GM12878 (cell line): Measurements from ENCODE around the gene SLC6A11.

Experiments
- CBX5 ChIP-seq: sonication (generic); IDR thresholded peaks from 2 replicates; pipeline ENCODE4 v1.6.1; 2016; ENCODE audit warnings: low read depth, moderate library complexity, mild to moderate bottlenecking, inconsistent platforms
- EGR1 ChIP-seq, 2 experiments: IDR thresholded peaks; 1 replicate in 1 of 2; 2 replicates in 1 of 2; pipeline ENCODE4 v1.6.1; 2011 to 2012; ENCODE audit warnings: low read depth in 2 of 2, low read length in 2 of 2, borderline replicate concordance in 1 of 2, mild to moderate bottlenecking in 1 of 2, moderate library complexity in 1 of 2
- FOXM1 ChIP-seq: IDR thresholded peaks from 2 replicates; pipeline ENCODE4 v1.6.1; 2012; ENCODE audit warnings: low read depth, mild to moderate bottlenecking, inconsistent platforms, low read length, moderate library complexity
- SP1 ChIP-seq: IDR thresholded peaks from one replicate; pipeline ENCODE4 v1.6.1; 2011; ENCODE audit warnings: low read depth, low read length
- SREBF2 ChIP-seq: IDR thresholded peaks from 2 replicates; pipeline ENCODE4 v1.6.1; 2012; ENCODE audit warnings: mild to moderate bottlenecking, low read length
- SUZ12 ChIP-seq: fragments of 200-600 bp; sonication (generic); IDR thresholded peaks from one replicate; pipeline ENCODE4 v1.6.1; 2018; ENCODE audit warnings: antibody characterized with exemption, mild to moderate bottlenecking; ENCODE audit not compliant: unreplicated experiment
- TCF12 ChIP-seq: IDR thresholded peaks from 2 replicates; pipeline ENCODE4 v1.6.1; 2011; ENCODE audit warnings: low read depth, mild to moderate bottlenecking, low read length
- TF ChIP-seq, protein P1 (sequence below): fragments of 450-650 bp; IDR thresholded peaks from 2 replicates; pipeline ENCODE4 v1.6.1; 2017; ENCODE audit warnings: mild to moderate bottlenecking, moderate library complexity
- TF ChIP-seq, protein P2 (sequence below): IDR thresholded peaks from 2 replicates; pipeline ENCODE4 v1.6.1; 2011; ENCODE audit warnings: low read depth, low read length, improper control_type of control experiment, borderline replicate concordance
- TF ChIP-seq, protein P3 (sequence below): IDR thresholded peaks from 2 replicates; pipeline ENCODE4 v1.6.1; 2012; ENCODE audit warnings: low read depth, low read length, improper control_type of control experiment
- TF ChIP-seq, protein P4 (sequence below), 3 experiments: IDR thresholded peaks in 2 of 3; conservative IDR thresholded peaks in 1 of 3; 2 replicates each; pipeline ENCODE4 v1.5.1; 2011; ENCODE audit warnings: low read depth in 3 of 3, low read length in 3 of 3, mild to moderate bottlenecking in 3 of 3, control low read depth in 2 of 3, moderate library complexity in 2 of 3, inconsistent platforms in 1 of 3, mixed read lengths in 1 of 3; ENCODE audit not compliant: control insufficient read depth in 2 of 3, insufficient read depth in 1 of 3; ENCODE audit errors: extremely low read depth in 1 of 3

DNA sequence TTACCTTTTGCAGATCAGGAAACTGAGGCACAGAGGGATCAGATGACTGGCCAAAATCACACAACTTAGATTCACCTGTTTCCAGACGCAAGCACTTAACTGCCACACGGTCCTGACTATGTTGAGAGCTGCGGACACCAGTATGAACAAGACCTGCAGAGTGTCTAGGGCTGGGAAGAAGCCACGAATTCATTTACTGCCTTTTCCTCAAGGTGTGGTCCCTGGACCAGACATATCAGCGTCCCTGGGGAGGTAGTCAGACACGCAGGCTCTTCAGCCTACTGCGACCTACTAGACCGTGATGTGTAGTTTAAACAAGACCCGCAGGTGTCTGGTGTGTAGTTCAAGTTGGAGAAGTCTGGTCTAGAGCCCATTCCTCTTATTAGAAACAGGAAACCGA lies 541 bp upstream of the SLC6A11 start:
- TF ChIP-seq SREBF2 (no peak), SUZ12 (no peak), CBX5 (no peak), SP1 (no peak), EGR1 (IDR thresholded peaks at IDR 0.05; ENCODE audit: borderline replicate concordance in 1 of 2, low read depth in 2 of 2, low read length in 2 of 2) (no peak), FOXM1 (no peak), TCF12 (no peak)
- TF ChIP-seq, protein P1, sequence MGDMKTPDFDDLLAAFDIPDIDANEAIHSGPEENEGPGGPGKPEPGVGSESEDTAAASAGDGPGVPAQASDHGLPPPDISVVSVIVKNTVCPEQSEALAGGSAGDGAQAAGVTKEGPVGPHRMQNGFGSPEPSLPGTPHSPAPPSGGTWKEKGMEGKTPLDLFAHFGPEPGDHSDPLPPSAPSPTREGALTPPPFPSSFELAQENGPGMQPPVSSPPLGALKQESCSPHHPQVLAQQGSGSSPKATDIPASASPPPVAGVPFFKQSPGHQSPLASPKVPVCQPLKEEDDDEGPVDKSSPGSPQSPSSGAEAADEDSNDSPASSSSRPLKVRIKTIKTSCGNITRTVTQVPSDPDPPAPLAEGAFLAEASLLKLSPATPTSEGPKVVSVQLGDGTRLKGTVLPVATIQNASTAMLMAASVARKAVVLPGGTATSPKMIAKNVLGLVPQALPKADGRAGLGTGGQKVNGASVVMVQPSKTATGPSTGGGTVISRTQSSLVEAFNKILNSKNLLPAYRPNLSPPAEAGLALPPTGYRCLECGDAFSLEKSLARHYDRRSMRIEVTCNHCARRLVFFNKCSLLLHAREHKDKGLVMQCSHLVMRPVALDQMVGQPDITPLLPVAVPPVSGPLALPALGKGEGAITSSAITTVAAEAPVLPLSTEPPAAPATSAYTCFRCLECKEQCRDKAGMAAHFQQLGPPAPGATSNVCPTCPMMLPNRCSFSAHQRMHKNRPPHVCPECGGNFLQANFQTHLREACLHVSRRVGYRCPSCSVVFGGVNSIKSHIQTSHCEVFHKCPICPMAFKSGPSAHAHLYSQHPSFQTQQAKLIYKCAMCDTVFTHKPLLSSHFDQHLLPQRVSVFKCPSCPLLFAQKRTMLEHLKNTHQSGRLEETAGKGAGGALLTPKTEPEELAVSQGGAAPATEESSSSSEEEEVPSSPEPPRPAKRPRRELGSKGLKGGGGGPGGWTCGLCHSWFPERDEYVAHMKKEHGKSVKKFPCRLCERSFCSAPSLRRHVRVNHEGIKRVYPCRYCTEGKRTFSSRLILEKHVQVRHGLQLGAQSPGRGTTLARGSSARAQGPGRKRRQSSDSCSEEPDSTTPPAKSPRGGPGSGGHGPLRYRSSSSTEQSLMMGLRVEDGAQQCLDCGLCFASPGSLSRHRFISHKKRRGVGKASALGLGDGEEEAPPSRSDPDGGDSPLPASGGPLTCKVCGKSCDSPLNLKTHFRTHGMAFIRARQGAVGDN: no peak
- TF ChIP-seq, protein P2, sequence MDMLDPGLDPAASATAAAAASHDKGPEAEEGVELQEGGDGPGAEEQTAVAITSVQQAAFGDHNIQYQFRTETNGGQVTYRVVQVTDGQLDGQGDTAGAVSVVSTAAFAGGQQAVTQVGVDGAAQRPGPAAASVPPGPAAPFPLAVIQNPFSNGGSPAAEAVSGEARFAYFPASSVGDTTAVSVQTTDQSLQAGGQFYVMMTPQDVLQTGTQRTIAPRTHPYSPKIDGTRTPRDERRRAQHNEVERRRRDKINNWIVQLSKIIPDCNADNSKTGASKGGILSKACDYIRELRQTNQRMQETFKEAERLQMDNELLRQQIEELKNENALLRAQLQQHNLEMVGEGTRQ: no peak
- TF ChIP-seq, protein P3, sequence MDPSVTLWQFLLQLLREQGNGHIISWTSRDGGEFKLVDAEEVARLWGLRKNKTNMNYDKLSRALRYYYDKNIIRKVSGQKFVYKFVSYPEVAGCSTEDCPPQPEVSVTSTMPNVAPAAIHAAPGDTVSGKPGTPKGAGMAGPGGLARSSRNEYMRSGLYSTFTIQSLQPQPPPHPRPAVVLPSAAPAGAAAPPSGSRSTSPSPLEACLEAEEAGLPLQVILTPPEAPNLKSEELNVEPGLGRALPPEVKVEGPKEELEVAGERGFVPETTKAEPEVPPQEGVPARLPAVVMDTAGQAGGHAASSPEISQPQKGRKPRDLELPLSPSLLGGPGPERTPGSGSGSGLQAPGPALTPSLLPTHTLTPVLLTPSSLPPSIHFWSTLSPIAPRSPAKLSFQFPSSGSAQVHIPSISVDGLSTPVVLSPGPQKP: no peak
- TF ChIP-seq, protein P4, sequence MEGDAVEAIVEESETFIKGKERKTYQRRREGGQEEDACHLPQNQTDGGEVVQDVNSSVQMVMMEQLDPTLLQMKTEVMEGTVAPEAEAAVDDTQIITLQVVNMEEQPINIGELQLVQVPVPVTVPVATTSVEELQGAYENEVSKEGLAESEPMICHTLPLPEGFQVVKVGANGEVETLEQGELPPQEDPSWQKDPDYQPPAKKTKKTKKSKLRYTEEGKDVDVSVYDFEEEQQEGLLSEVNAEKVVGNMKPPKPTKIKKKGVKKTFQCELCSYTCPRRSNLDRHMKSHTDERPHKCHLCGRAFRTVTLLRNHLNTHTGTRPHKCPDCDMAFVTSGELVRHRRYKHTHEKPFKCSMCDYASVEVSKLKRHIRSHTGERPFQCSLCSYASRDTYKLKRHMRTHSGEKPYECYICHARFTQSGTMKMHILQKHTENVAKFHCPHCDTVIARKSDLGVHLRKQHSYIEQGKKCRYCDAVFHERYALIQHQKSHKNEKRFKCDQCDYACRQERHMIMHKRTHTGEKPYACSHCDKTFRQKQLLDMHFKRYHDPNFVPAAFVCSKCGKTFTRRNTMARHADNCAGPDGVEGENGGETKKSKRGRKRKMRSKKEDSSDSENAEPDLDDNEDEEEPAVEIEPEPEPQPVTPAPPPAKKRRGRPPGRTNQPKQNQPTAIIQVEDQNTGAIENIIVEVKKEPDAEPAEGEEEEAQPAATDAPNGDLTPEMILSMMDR (IDR thresholded peaks at IDR 0.05 in 2 of 3, conservative IDR thresholded peaks at IDR 0.05 in 1 of 3; ENCODE audit: control insufficient read depth in 2 of 3, extremely low read depth in 1 of 3, insufficient read depth in 1 of 3, low read depth in 3 of 3, low read length in 3 of 3): no peak
